Measurements from ENCODE around the gene BTBD19. TPM values are rescaled to one million over a fixed set of nuclear protein-coding genes. Genes with fewer than 3 reads are reported as not detected.

Gene BTBD19
- total and polyA plus RNA-seq, 9 of the 15 experiments (the other 6 are each of a cell fraction or from before 2014, with no cell fraction given) = 0.22 to 2.0 (median 0.95) TPM

- 98% methylated on average over 3 of the region's 3 CpGs for WGBS (ENCODE audit: insufficient coverage, low coverage, missing lambda C conversion rate)
- no TSS peak for BruUV-seq (replicated peaks)
- intact Hi-C loops (cut with micrococcal nuclease) (no loop called here), in situ Hi-C loops (cut with MboI) (no loop called here)
- TF ChIP-seq EWSR1 (IDR thresholded peaks at IDR 0.05; ENCODE audit: borderline replicate concordance, low read depth, partially characterized antibody) (no peak), ZFX (CRISPR knock-in tag; IDR thresholded peaks at IDR 0.05) (no peak), HDAC6 (IDR thresholded peaks at IDR 0.05; ENCODE audit: low read depth, low read length) (no peak), ZNF668 (CRISPR knock-in tag; IDR thresholded peaks at IDR 0.05) (no peak)
- TF ChIP-seq, protein P1, sequence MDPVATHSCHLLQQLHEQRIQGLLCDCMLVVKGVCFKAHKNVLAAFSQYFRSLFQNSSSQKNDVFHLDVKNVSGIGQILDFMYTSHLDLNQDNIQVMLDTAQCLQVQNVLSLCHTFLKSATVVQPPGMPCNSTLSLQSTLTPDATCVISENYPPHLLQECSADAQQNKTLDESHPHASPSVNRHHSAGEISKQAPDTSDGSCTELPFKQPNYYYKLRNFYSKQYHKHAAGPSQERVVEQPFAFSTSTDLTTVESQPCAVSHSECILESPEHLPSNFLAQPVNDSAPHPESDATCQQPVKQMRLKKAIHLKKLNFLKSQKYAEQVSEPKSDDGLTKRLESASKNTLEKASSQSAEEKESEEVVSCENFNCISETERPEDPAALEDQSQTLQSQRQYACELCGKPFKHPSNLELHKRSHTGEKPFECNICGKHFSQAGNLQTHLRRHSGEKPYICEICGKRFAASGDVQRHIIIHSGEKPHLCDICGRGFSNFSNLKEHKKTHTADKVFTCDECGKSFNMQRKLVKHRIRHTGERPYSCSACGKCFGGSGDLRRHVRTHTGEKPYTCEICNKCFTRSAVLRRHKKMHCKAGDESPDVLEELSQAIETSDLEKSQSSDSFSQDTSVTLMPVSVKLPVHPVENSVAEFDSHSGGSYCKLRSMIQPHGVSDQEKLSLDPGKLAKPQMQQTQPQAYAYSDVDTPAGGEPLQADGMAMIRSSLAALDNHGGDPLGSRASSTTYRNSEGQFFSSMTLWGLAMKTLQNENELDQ (CRISPR knock-in tag; IDR thresholded peaks at IDR 0.05; ENCODE audit: borderline replicate concordance) = no peak
- no peaks in the 10 kb centered on the region for H3K4me1 ChIP-seq (replicated peaks in 1 of 2; ENCODE audit: control insufficient read depth in 2 of 2, insufficient read depth in 2 of 2, low read length in 2 of 2)
- H3K27ac ChIP-seq (ENCODE audit: extremely low read depth, low read depth, low read length) = no peak overlapping the region
- H2AFZ ChIP-seq (ENCODE audit: low read depth, low read length) = no peak overlapping the region
- H3K4me3 ChIP-seq = no peak overlapping the region
- H3K4me2 ChIP-seq (ENCODE audit: insufficient read depth, low read length) = no peak overlapping the region
- H3K27me3 ChIP-seq (ENCODE audit: control insufficient read depth in 2 of 2, insufficient read depth in 2 of 2, low read length in 2 of 2) = no peaks in the 10 kb centered on the region
- peaks cover 99% of the 10 kb centered on the region for H3K36me3 ChIP-seq (ENCODE audit: control insufficient read depth, insufficient read depth, low read length)
- POLR2A ChIA-PET = interaction anchor here (0.8 to 11.4 kb wide), 6 partner anchors 8 to 90 kb away, joined by 3 to 199 read pairs (median 8); partner anchors contain the start of genes RNU5D-1 and RPS8
- DNase-seq (ENCODE audit: extremely low read depth in 1 of 4, low spot score in 3 of 4) (no peak), ATAC-seq (no peak), FAIRE-seq (no peak)
- CTCF ChIA-PET (ENCODE audit: low intra/inter-chr PET ratio) = no interaction called here
- H3K79me2 ChIP-seq (ENCODE audit: control insufficient read depth, insufficient read depth, low read length) = no peaks in the 10 kb centered on the region; the same call in 2 of the 3 replicates
- H4K20me1 ChIP-seq (replicated peaks; ENCODE audit: control insufficient read depth, insufficient read depth, low read length) = 0 out of 2 replicates have a peak, but pooled peaks cover 4% of the 10 kb centered on the region
- H3K9me3 ChIP-seq (replicated peaks; ENCODE audit: control insufficient read depth, insufficient read depth, low read depth, low read length) = no peaks in the 10 kb centered on the region
- H3K9ac ChIP-seq (ENCODE audit: insufficient read depth in 1 of 2, low read depth in 2 of 2, low read length in 2 of 2) = no peak overlapping the region
- H3K9me1 ChIP-seq (ENCODE audit: control insufficient read depth, insufficient read depth, low read length) = peaks cover 5% of the 10 kb centered on the region
These were observed 47.4 kb upstream of the BTBD19 start for GRCh38 chr1:44760876-44761275.

Measured in K562 (cell line).